Fibroblast of the aortic adventitia (primary cell): ENCODE measurements around the gene XYLB. TPM values are rescaled to one million over a fixed set of nuclear protein-coding genes. Genes with fewer than 3 reads are reported as not detected.

Experiments used
- DNase-seq: peaks from one replicate; pipeline ENCODE4 v3.0.0-alpha.2; 2010; ENCODE audit warnings: low read depth
- H3K4me3 ChIP-seq: 2 replicates; pipeline ENCODE4 v1.5.1; 2011; ENCODE audit warnings: low read depth, mild to moderate bottlenecking, control low read depth, low read length, moderate library complexity
- total RNA-seq: library from RNA; depleted of rRNA; stranded (reverse); fragments of >200 nt; gene quantifications from 2 replicates; pipeline ENCODE4 v1.2.3, GENCODE V29; 2012; ENCODE audit warnings: low replicate concordance
- TF ChIP-seq, protein P1 (sequence below): IDR thresholded peaks from 2 replicates; pipeline ENCODE4 v1.5.1; 2011; ENCODE audit warnings: mild to moderate bottlenecking, low read length, control low read depth, inconsistent platforms; ENCODE audit not compliant: insufficient read depth

The XYLB gene
- total RNA-seq, 1 donor = 12.2 TPM

GRCh38 chr3:38387862-38388261 is 41.3 kb downstream of the XYLB start:
- no peak for DNase-seq
- TF ChIP-seq, protein P1, sequence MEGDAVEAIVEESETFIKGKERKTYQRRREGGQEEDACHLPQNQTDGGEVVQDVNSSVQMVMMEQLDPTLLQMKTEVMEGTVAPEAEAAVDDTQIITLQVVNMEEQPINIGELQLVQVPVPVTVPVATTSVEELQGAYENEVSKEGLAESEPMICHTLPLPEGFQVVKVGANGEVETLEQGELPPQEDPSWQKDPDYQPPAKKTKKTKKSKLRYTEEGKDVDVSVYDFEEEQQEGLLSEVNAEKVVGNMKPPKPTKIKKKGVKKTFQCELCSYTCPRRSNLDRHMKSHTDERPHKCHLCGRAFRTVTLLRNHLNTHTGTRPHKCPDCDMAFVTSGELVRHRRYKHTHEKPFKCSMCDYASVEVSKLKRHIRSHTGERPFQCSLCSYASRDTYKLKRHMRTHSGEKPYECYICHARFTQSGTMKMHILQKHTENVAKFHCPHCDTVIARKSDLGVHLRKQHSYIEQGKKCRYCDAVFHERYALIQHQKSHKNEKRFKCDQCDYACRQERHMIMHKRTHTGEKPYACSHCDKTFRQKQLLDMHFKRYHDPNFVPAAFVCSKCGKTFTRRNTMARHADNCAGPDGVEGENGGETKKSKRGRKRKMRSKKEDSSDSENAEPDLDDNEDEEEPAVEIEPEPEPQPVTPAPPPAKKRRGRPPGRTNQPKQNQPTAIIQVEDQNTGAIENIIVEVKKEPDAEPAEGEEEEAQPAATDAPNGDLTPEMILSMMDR = no peak

DNA sequence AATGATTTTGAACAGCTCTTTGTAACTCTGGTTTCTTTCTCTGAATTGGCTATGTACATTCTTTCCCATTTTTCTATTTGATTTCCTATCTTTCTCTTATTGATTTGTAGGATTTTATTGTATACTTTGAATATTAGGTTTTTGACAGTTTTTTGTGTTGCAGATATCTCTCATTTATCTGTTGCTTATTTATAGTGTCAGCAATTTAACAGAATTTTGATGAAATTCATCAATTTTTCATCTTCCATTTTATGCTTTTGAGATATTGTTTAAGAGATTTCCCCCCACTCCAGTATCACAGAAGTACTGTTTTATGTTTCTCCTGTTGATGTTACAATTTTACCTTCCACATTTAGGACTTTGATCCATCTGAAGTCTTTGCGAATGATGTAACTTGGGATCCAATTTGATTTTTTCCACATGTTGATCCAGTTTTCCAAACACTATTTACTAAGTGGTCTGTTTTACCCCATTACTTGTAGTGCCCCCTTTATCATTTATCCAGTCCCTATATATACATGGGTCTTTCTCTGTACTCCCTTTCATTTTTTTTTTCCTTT is 46.1 kb downstream of the XYLB start:
- DNase-seq = no peak
- no peak overlapping the region for H3K4me3 ChIP-seq
- TF ChIP-seq, protein P1 = no peak

More at GRCh38 chr3:38387862-38388261, 41.3 kb downstream of the XYLB start:
- H3K4me3 ChIP-seq = no peak overlapping the region

- no peak for DNase-seq
- TF ChIP-seq, protein P1 = no peak
These were observed 49.7 kb downstream of the XYLB start for GRCh38 chr3:38396239-38396638.

DNA sequence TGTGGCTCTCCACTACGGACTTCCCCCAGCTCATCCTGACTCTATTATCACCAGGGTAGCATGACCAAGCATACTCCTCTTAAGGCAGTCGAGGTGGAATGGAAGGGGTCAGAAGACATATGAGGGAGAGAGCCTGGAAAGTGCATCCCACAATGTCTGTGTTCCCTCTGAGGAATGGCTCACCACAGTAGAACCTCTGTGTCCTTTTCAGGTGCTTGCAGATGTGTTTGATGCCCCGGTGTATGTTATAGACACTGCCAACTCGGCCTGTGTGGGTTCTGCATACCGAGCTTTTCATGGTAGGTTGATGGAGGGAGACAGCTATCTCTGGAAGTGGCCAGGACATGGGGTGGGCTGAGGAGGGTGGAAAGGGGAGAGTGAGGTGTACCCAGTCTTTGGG is 50.3 kb downstream of the XYLB start:
- TF ChIP-seq, protein P1 = no peak
- DNase-seq = no peak
- H3K4me3 ChIP-seq = no peak overlapping the region

More at GRCh38 chr3:38396239-38396638, 49.7 kb downstream of the XYLB start:
- no peak overlapping the region for H3K4me3 ChIP-seq

DNA sequence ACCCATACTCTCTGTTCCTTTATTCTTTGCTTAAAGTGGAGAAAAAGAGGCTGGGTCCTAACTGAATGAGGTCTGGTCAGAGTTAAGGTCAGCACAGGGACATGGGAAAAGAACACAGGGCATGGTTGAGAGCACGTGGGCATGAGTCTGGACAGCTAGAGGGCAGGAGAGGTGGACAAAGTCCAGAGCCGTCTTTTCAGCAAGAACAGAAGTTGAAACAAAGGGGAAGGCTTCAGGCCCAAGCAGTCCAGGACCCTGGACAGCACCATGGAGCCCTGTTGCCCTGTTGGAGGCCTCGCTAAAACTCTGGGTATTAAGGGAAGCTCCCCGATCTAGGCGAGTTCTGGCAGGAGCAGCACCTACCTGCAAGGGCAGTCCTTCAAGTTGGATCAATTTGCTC is 50.7 kb downstream of the XYLB start:
- TF ChIP-seq, protein P1 = no peak
- H3K4me3 ChIP-seq = no peak overlapping the region
- peak; percentile 40 for DNase-seq

DNA sequence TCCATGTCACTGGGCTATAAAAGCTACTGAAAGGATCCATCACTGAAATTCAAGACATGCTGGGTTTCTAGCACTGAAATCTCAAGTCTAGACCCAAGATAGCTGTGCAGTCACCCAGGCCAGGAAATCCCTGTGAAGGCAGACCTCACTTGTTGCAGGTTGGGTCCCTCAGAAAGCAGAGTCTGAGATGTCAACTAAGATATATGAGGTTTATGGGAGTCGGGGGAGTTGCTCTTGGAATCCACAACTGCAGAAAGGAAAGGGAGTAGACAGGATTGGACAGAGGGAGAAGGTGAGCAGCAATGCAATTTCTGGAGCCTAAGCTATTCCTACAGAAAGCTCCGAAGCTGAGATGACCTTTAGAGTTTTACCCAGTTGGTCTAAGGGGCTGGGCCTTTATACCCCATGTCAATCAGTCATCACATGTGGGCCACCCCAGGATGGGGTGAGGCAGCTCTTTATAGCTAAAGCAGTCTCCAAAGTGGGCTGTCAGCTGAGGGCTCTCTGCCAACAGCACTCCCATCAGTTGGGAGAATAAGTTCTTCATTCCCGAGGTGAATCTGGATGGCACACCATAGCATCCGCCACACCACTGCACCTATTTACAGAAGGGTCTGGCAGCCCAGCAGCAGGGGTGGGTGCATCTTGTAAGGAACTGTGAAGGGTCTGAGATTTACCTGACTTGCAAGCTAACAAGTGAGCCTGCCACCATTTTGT is 54.8 kb downstream of the XYLB start:
- TF ChIP-seq, protein P1 = no peak
- no peak for DNase-seq
- H3K4me3 ChIP-seq = no peak overlapping the region
